Spinal cord (tissue), 10 donors: ENCODE measurements around the gene GMDS. TPM values are rescaled to one million over a fixed set of nuclear protein-coding genes. Genes with fewer than 3 reads are reported as not detected.

ENCODE experiments used
- DNase-seq, 6 donors: peaks; one replicate each; pipeline versions ENCODE4 v3.0.0 to v3.0.0-alpha.2; 2013 to 2015; ENCODE audit warnings: low spot score in 6 of 6, low read depth in 4 of 6
- H3K27ac ChIP-seq: one replicate; pipeline ENCODE4 v1.5.1; 2013; ENCODE audit warnings: low read depth, low read length, control low read depth
- H3K27me3 ChIP-seq: one replicate; pipeline ENCODE4 v1.6.1; 2013; ENCODE audit warnings: low read length; ENCODE audit not compliant: control insufficient read depth, insufficient read depth
- H3K36me3 ChIP-seq: one replicate; pipeline ENCODE4 v1.6.1; 2013; ENCODE audit warnings: low read length; ENCODE audit not compliant: control insufficient read depth, insufficient read depth
- H3K4me1 ChIP-seq: one replicate; pipeline ENCODE4 v1.6.1; 2013; ENCODE audit warnings: low read length; ENCODE audit not compliant: control insufficient read depth, insufficient read depth
- H3K4me3 ChIP-seq: one replicate; pipeline ENCODE4 v1.5.1; 2013; ENCODE audit warnings: low read depth, low read length, control low read depth
- H3K9me3 ChIP-seq: one replicate; pipeline ENCODE4 v1.6.1; 2013; ENCODE audit warnings: low read length; ENCODE audit not compliant: control insufficient read depth, insufficient read depth
- WGBS: methylation state at CpG from one replicate; pipeline ENCODE4 v1.1.5; 2013; ENCODE audit warnings: missing lambda C conversion rate; ENCODE audit not compliant: insufficient coverage; 5-methylcytosine and 5-hydroxymethylcytosine counted together
- polyA plus RNA-seq, 2 donors: library from polyadenylated mRNA; unstranded; fragments of 120-200 nt; gene quantifications; one replicate each; pipeline ENCODE4 v1.2.1, GENCODE V29; 2013; ENCODE audit not compliant: insufficient read length in 2 of 2
- total RNA-seq, 2 donors: library from RNA; depleted of rRNA in 1 of 2; stranded (reverse); fragments of 120-200 nt in 1 of 2; fragments of >200 nt in 1 of 2; gene quantifications; one replicate each; pipeline versions ENCODE4 v1.2.3 to v1.2.4, GENCODE V29; 2013 to 2014
- donor health status: healthy.

GMDS gene
- total and polyA plus RNA-seq, 4 donors = 35.3 to 87.4 (median 49.6) TPM

GRCh38 chr6:2133716-2134310, 111.6 kb downstream of the GMDS start:
- no peaks in the 10 kb centered on the region for H3K36me3 ChIP-seq
- no peak overlapping the region for H3K4me3 ChIP-seq
- 88% methylated on average over 3 of the region's 7 CpGs for WGBS

GRCh38 chr6:2132916-2133315, 112.5 kb downstream of the GMDS start:
- H3K9me3 ChIP-seq = no peaks in the 10 kb centered on the region
- H3K27ac ChIP-seq = no peak overlapping the region
- no peak overlapping the region for H3K4me3 ChIP-seq
- no CpG with 5 or more reads among the region's 1 CpG for WGBS
- no peaks in the 10 kb centered on the region for H3K27me3 ChIP-seq
- DNase-seq = no peak
- H3K4me1 ChIP-seq = no peaks in the 10 kb centered on the region
- H3K36me3 ChIP-seq = no peaks in the 10 kb centered on the region

More at GRCh38 chr6:2133716-2134310, 111.6 kb downstream of the GMDS start:
- Histone ChIP-seq H3K27me3 (no peaks in the 10 kb centered on the region), H3K27ac (no peak overlapping the region), H3K4me1 (no peaks in the 10 kb centered on the region), H3K9me3 (no peaks in the 10 kb centered on the region)
- DNase-seq = no peak

GRCh38 chr6:2132416-2132815, 113.0 kb downstream of the GMDS start:
- no peak overlapping the region for H3K4me3 ChIP-seq
- no CpG with 5 or more reads among the region's 2 CpGs for WGBS
- no peaks in the 10 kb centered on the region for H3K36me3 ChIP-seq
- no peaks in the 10 kb centered on the region for H3K4me1 ChIP-seq
- no peaks in the 10 kb centered on the region for H3K27me3 ChIP-seq
- H3K9me3 ChIP-seq = no peaks in the 10 kb centered on the region
- no peak overlapping the region for H3K27ac ChIP-seq
- no peak for DNase-seq

GRCh38 chr6:2129182-2129621, 116.2 kb downstream of the GMDS start:
- Histone ChIP-seq H3K9me3 (no peaks in the 10 kb centered on the region), H3K27me3 (no peaks in the 10 kb centered on the region), H3K4me1 (no peaks in the 10 kb centered on the region), H3K36me3 (no peaks in the 10 kb centered on the region), H3K4me3 (no peak overlapping the region), H3K27ac (no peak overlapping the region)
- WGBS = 32% methylated on average over 5 of the region's 7 CpGs
- peak in 1 of 6 donors; percentile 7 for DNase-seq

GRCh38 chr6:2127484-2127911, 117.9 kb downstream of the GMDS start:
- H3K4me3 ChIP-seq = no peak overlapping the region
- no peak overlapping the region for H3K27ac ChIP-seq
- no peaks in the 10 kb centered on the region for H3K9me3 ChIP-seq
- no peaks in the 10 kb centered on the region for H3K27me3 ChIP-seq
- no peaks in the 10 kb centered on the region for H3K36me3 ChIP-seq
- WGBS = 75% methylated on average over 12 of the region's 12 CpGs
- no peaks in the 10 kb centered on the region for H3K4me1 ChIP-seq
- no peak for DNase-seq

GRCh38 chr6:2126351-2126750, 119.1 kb downstream of the GMDS start:
- H3K4me3 ChIP-seq = no peak overlapping the region
- no peaks in the 10 kb centered on the region for H3K4me1 ChIP-seq
- 87% methylated on average over 5 of the region's 7 CpGs for WGBS
- H3K36me3 ChIP-seq = no peaks in the 10 kb centered on the region
- no peaks in the 10 kb centered on the region for H3K27me3 ChIP-seq
- H3K27ac ChIP-seq = no peak overlapping the region
- H3K9me3 ChIP-seq = no peaks in the 10 kb centered on the region
- DNase-seq = no peak

- Histone ChIP-seq H3K4me3 (no peak overlapping the region), H3K9me3 (no peaks in the 10 kb centered on the region), H3K36me3 (no peaks in the 10 kb centered on the region), H3K27me3 (no peaks in the 10 kb centered on the region), H3K4me1 (no peaks in the 10 kb centered on the region), H3K27ac (no peak overlapping the region)
- 86% methylated on average over 3 of the region's 3 CpGs for WGBS
- no peak for DNase-seq
Measured at GRCh38 chr6:2125158-2125557, 120.2 kb downstream of the GMDS start.

- Histone ChIP-seq H3K9me3 (no peaks in the 10 kb centered on the region), H3K4me3 (no peak overlapping the region), H3K36me3 (no peaks in the 10 kb centered on the region), H3K4me1 (no peaks in the 10 kb centered on the region), H3K27me3 (no peaks in the 10 kb centered on the region), H3K27ac (no peak overlapping the region)
- 92% methylated on average over 2 of the region's 11 CpGs for WGBS
- DNase-seq = no peak
Measured at GRCh38 chr6:2124260-2124709, 121.1 kb downstream of the GMDS start.

GRCh38 chr6:2120912-2121311, 124.5 kb downstream of the GMDS start:
- Histone ChIP-seq H3K4me3 (no peak overlapping the region), H3K4me1 (no peaks in the 10 kb centered on the region), H3K27me3 (no peaks in the 10 kb centered on the region), H3K36me3 (no peaks in the 10 kb centered on the region), H3K9me3 (no peaks in the 10 kb centered on the region), H3K27ac (no peak overlapping the region)
- no peak for DNase-seq
- WGBS = 100% methylated on average over 1 of the region's 3 CpGs

GRCh38 chr6:2119275-2119674, 126.1 kb downstream of the GMDS start:
- Histone ChIP-seq H3K27me3 (no peaks in the 10 kb centered on the region), H3K9me3 (no peaks in the 10 kb centered on the region), H3K4me1 (no peaks in the 10 kb centered on the region), H3K4me3 (no peak overlapping the region), H3K36me3 (no peaks in the 10 kb centered on the region), H3K27ac (no peak overlapping the region)
- no CpG with 5 or more reads among the region's 1 CpG for WGBS
- DNase-seq = no peak
